NCI-H526 treated with DMSO at 0.1 percent for 48 hours (cell line): ENCODE data around the gene GNB1.
"Not testable (repeated sequence)": the region's sequence is repeated elsewhere in the genome, so short reads cannot be mapped to it uniquely, and the experiment has no call there.

ENCODE experiments used
- DNase-seq: peaks from one replicate; lab custom pipeline; 2025; lab: John Stamatoyannopoulos, UW

Gene GNB1

DNA sequence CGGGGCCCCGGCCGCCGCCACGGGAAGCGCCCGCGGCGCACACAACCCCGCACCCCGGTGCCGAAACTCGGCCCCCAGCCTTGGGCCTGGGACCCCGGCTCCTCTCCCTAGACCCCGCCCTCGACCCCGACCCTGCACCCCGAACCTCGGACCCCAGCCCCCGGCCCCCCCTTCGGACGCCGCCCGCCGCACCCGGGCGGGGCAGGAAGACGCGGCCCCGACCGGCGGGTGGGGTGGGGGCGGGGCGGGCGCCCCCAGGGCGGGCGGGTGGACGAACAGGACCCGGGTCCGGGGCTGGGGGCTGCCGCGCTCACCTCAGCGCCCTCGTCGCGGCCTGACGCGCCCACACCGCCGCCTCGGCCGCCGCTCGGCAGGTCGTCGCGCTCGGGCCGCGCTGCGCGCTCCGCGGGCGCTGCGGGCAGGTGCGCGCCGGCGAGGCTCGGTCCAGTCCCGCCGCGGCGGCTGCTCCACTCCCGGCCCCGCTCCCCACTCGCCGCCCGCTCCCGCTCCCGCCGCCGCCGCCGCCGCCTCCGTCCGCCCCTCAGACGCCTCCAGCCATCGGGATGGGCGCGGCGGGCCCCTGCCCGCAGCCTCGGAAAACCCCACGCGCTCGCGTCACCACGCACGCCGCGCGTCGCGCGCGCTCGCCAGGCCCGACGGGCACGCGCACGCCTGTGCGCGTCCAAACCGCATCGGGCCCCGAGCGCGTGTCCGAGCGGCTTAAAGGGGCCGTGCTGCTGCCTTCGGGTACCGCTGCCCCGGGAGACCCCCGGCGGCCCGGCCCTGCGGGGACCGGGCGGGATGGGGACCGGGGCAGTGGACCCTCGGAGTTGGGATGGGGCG, at the start of gene GNB1:
Gene GNB1 (minus strand): TSS at position 582 of the 843 bp plus-strand sequence. CDS start 65,634 bp downstream, outside the sequence.
- DNase-seq, result peak; percentile 76

- DNase-seq, result no peak
Measured at GRCh38 chr1:1940123-1940425, 49.2 kb upstream of the GNB1 start.

DNA sequence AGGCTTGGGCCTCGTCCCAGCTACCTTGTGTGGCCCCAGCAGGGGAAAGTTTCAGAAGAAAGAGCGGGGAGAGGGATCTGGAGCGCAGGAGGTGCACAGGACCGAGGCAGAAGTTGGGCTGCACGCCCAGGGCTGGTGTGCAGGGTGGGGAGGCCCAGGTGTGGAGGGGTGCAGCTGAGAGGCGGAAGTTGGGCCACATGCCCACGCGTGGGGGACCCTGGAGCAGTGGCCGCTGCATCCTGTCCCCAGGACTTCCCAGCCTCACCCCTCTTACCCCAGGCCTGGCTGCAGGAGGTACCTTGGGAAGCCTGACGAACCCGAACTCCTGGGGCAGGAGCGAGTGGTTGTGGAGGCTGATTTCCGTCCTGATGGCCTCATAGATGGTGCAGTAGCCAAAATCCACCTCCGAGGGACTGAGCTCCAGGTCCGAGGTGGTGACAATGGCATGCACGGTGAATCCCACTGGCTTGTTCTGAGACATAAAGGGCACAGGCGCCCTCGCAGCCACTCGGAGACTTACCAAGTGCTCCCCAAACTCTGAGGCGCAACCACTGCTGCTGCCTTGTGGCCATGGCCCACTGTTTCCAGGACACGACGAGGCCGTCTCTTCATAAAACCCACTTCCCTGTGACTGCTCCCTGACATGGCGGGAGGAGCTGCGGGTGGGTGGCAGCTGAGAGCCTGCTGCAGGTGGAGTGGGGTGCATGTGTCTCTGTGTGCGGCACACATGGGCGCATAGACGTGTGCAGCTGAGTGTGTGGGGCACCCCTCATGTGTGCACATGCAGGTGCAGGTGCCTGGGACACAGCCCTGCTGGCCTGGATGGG, 48.6 kb upstream of the GNB1 start:
- DNase-seq, result no peak

GRCh38 chr1:1938613-1939295, 47.9 kb upstream of the GNB1 start:
- DNase-seq, result no peak

- DNase-seq, result no peak
Measured at GRCh38 chr1:1938276-1938573, 47.3 kb upstream of the GNB1 start.

DNA sequence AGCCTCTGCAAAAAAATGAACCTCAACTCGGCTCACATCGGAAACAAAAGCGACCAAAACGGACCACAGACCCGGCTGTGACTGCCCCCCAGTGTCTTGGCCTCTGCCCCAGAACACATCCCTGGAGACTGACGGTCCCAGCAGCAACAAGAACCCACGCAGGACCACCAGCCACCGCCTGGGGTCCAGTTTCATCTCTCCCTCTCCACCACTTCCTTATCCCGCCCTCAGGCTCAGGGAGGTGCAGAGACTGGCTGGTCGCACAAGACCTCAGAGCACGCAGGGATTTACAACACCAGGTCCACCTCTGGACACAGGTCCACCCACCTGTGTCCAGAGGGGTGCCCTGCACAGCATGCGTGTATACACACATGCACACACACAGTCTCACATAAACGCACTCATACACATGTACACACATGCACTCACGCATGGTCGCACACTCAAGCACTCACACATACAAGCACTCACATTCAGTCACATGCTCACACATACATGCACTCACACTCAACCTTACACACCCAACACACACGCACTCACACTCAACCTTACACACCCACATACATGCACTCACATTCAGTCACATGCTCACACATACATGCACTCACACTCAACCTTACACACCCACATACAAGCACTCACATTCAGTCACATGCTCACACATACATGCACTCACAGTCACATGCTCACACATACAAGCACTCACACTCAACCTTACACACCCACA, 46.8 kb upstream of the GNB1 start:
- DNase-seq, result no peak

GRCh38 chr1:1937061-1937460, 46.2 kb upstream of the GNB1 start:
- DNase-seq, result no peak

GRCh38 chr1:1934848-1935247, 44.0 kb upstream of the GNB1 start:
- not testable (repeated sequence) for DNase-seq

DNA sequence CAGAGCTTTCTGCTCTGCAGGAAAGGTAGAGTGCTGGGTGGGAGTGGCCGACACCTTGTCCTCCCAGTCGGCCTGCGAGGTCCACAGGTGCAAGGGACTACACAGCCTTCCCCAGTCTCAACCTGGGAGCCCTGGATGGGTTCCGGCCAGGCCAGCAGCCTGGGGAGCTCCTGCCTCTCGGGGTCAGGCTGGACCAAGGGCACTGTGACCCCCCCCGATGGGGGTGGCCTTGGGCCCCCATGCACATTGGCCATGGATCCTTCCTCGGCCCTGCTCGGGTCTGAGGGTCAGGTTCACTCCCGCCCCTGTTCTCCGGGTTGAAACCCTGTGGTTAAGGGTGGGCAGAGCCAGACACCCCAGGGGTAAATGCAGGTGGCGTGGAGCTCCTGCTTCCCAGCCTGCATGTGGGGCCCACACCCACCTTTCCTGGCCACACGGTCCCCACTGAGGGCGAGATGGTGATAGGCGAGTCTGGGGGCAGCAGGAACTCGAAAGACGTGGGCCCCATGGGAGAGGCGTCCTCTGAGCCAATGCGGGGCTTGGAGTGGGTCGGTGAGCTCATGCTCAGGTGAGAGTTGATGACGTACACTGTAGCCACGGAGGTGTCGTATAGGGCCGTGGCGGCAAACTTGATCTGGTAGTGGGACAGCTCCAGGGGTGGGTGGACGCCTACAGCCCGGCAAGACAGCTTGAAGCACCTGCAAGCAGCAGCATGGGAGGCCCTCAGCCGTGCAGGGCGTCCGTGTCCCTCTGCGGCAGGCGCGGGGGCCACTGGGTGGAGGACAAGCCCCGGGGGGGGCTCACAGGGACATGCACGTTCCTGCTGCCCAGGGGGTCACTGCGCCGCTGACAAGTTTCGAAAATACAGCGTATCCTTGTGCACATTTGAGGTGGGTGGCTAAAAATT, 39.0 kb upstream of the GNB1 start:
- no peak for DNase-seq

DNA sequence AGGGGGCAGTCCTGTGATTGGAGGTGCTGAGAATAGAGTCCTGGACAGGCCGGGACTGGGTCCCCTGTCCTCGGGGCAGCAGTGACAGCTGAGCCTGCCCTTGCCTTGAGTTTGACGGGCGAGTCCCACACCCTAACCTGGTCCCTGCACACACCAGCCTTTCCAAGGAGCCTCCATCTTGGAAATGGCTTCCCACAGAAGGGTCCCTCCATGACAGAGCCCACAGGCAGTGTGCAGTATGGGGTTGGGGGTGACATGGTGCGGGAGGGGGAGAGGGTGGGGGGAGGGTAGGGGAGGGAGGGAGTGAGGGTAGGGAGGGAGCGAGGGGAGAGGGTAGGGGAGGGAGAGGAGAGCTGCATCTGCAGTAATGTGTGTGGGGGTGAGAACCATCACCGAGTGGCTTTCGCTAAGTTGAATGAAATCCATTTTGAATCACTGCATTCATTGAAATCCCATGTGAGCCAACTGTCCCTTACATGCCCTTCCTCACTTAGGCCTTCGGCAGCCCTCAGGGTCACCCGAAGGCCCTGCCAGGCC, 38.3 kb upstream of the GNB1 start:
- no peak for DNase-seq

GRCh38 chr1:1928231-1929101, 37.6 kb upstream of the GNB1 start:
- DNase-seq, result no peak

- DNase-seq, result no peak
Measured at GRCh38 chr1:1927751-1928150, 36.9 kb upstream of the GNB1 start.

GRCh38 chr1:1926886-1927660, 36.2 kb upstream of the GNB1 start:
- DNase-seq, result no peak

DNA sequence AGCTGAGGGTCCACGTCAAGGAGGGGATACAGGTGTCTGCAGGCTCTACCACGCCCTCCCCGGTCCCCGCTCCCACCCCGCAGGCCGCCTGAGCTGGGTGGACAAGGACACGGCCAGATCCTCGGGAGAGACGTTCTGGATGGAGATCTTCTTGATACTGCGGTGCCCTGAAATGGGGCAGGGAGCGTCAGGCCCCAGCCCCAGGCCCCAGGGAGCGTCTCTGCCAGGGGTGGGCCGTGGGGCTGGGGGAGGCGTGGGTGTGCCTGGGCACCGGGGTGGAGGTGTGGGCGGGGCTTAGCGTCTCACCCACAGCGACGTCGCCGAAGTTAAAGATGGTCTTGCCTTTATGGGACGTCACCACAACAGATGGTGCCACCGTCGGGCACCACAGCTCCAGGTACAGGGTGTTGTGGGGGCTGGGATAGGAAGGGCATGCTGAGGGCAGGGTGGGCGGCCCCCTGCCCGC, 35.5 kb upstream of the GNB1 start:
- DNase-seq, result no peak

DNA sequence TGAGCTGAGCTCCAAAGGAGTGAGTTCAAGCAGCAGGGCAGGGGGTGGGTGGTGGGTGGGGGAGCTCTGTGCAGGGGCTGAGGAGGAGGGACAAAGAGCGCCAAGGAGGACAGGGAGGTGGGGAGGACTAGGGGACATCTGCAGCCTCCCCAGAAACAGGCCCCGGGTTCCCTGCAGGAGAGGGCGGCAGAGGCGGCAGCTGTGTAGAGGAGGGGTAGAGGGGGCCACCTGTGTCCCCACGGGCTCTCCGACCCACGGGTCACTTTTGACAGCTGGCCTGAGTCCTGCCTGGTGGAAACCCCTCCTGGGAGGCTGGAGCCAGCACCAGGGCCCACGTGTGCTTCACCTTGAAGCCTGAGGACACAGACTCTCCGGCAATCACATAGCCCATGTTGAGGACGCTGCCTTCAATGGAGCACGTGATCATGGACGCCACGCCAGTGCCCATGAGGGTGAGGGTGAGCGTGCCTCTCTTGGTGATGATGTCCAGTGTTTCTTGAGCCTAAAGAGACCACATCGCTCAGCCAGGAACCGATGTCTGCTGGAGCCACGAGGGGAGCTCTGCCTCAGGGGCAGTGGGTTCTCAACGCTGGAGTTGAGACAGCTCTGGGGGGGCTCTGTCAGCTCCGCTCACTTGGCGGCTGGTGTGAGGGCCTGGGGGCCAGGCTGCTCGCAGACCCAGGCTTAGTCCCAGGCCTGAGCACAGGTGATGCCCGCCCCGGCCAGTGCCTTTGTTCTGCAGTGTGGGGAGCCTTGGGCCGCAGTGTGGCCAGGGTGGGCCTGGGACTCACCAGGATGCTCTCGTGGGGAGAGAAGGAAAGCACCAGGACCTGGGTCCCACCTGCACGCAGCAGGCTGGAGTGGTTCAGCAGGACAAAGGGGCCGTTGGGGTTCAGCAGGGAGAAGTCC, 34.8 kb upstream of the GNB1 start:
- DNase-seq, result no peak

- no peak for DNase-seq
Measured at GRCh38 chr1:1924849-1925248, 34.0 kb upstream of the GNB1 start.

- DNase-seq, result no peak
Measured at GRCh38 chr1:1924386-1924785, 33.5 kb upstream of the GNB1 start.
